ENCODE results near the gene IL1RAPL1. TPM values are rescaled to one million over a fixed set of nuclear protein-coding genes. Genes with fewer than 3 reads are reported as not detected.

Gene IL1RAPL1
- total RNA-seq, 1 donor from 2014 or later = 0.16 TPM

- Mint-ChIP-seq H3K4me3 (ENCODE audit: unreplicated experiment) (no peak overlapping the region), H3K27me3 (ENCODE audit: low read depth, unreplicated experiment) (no peaks in the 10 kb centered on the region), H3K27ac (ENCODE audit: unreplicated experiment) (peak overlapping the region; percentile 88), H3K4me1 (ENCODE audit: low read depth, unreplicated experiment) (peaks cover 25% of the 10 kb centered on the region), H3K9me3 (ENCODE audit: unreplicated experiment) (peaks cover 1% of the 10 kb centered on the region), H3K36me3 (ENCODE audit: low read depth, unreplicated experiment) (no peaks in the 10 kb centered on the region)
- no peaks in the 10 kb centered on the region for H3K9me3 ChIP-seq (ENCODE audit: insufficient read depth, low read depth, low read length)
- no peak for TF ChIP-seq EZH2 (IDR thresholded peaks at IDR 0.05; ENCODE audit: insufficient read depth, low read length)
- no peak for TF ChIP-seq CTCF (IDR thresholded peaks at IDR 0.05; ENCODE audit: insufficient read depth, low read depth, low read length)
- no peak overlapping the region for H3K4me3 ChIP-seq (ENCODE audit: insufficient read depth, low read depth, low read length)
- H2AFZ ChIP-seq (ENCODE audit: low read depth, low read length) = no peak overlapping the region
- DNase-seq (ENCODE audit: low read depth) (peak; percentile 64), FAIRE-seq (no peak)
- peaks cover 26% of the 10 kb centered on the region for H3K4me1 ChIP-seq (ENCODE audit: insufficient read depth, low read length)
- H3K79me2 ChIP-seq (ENCODE audit: insufficient read depth, low read length) = no peaks in the 10 kb centered on the region
- peak overlapping the region; percentile 73 for H3K9ac ChIP-seq (ENCODE audit: low read length)
- H3K27ac ChIP-seq (ENCODE audit: low read depth, low read length) = peak overlapping the region; percentile 89
- H4K20me1 ChIP-seq (ENCODE audit: insufficient read depth, low read length) = no peaks in the 10 kb centered on the region
- peak overlapping the region; percentile 68 for H3K4me2 ChIP-seq (ENCODE audit: low read length)
- no peaks in the 10 kb centered on the region for H3K36me3 ChIP-seq (ENCODE audit: insufficient read depth, low read length)
- no peaks in the 10 kb centered on the region for H3K27me3 ChIP-seq (ENCODE audit: insufficient read depth, low read length)
Observed at GRCh38 chrX:29662101-29662500, 1074.9 kb downstream of the IL1RAPL1 start.

GRCh38 chrX:29662759-29663503, 1075.7 kb downstream of the IL1RAPL1 start:
- Histone ChIP-seq H3K27me3 (ENCODE audit: insufficient read depth, low read length) (no peaks in the 10 kb centered on the region), H3K27ac (ENCODE audit: low read depth, low read length) (peak overlapping the region; percentile 89), H3K4me1 (ENCODE audit: insufficient read depth, low read length) (peaks cover 26% of the 10 kb centered on the region), H3K4me3 (ENCODE audit: insufficient read depth, low read depth, low read length) (peak overlapping the region; percentile 7), H3K9ac (ENCODE audit: low read length) (peak overlapping the region; percentile 54), H4K20me1 (ENCODE audit: insufficient read depth, low read length) (no peaks in the 10 kb centered on the region), H3K79me2 (ENCODE audit: insufficient read depth, low read length) (no peaks in the 10 kb centered on the region), H3K9me3 (ENCODE audit: insufficient read depth, low read depth, low read length) (no peaks in the 10 kb centered on the region), H3K36me3 (ENCODE audit: insufficient read depth, low read length) (no peaks in the 10 kb centered on the region), H3K4me2 (ENCODE audit: low read length) (peak overlapping the region; percentile 68), H2AFZ (ENCODE audit: low read depth, low read length) (no peak overlapping the region)
- peaks cover 1% of the 10 kb centered on the region for H3K9me3 Mint-ChIP-seq (ENCODE audit: unreplicated experiment)
- H3K4me1 Mint-ChIP-seq (ENCODE audit: low read depth, unreplicated experiment) = peaks cover 25% of the 10 kb centered on the region
- DNase-seq (ENCODE audit: low read depth) (peak; percentile 96), FAIRE-seq (peak; percentile 100)
- H3K27ac Mint-ChIP-seq (ENCODE audit: unreplicated experiment) = peak overlapping the region; percentile 87
- no peaks in the 10 kb centered on the region for H3K27me3 Mint-ChIP-seq (ENCODE audit: low read depth, unreplicated experiment)
- H3K36me3 Mint-ChIP-seq (ENCODE audit: low read depth, unreplicated experiment) = no peaks in the 10 kb centered on the region
- peak overlapping the region; percentile 11 for H3K4me3 Mint-ChIP-seq (ENCODE audit: unreplicated experiment)
- TF ChIP-seq CTCF (IDR thresholded peaks at IDR 0.05; ENCODE audit: insufficient read depth, low read depth, low read length) (no peak), EZH2 (IDR thresholded peaks at IDR 0.05; ENCODE audit: insufficient read depth, low read length) (no peak)

GRCh38 chrX:29665532-29665931, 1078.3 kb downstream of the IL1RAPL1 start:
- Histone ChIP-seq H3K36me3 (ENCODE audit: insufficient read depth, low read length) (no peaks in the 10 kb centered on the region), H4K20me1 (ENCODE audit: insufficient read depth, low read length) (no peaks in the 10 kb centered on the region), H2AFZ (ENCODE audit: low read depth, low read length) (no peak overlapping the region), H3K4me1 (ENCODE audit: insufficient read depth, low read length) (peaks cover 26% of the 10 kb centered on the region), H3K9ac (ENCODE audit: low read length) (no peak overlapping the region), H3K79me2 (ENCODE audit: insufficient read depth, low read length) (no peaks in the 10 kb centered on the region), H3K27me3 (ENCODE audit: insufficient read depth, low read length) (no peaks in the 10 kb centered on the region), H3K9me3 (ENCODE audit: insufficient read depth, low read depth, low read length) (no peaks in the 10 kb centered on the region), H3K27ac (ENCODE audit: low read depth, low read length) (peak overlapping the region; percentile 10), H3K4me3 (ENCODE audit: insufficient read depth, low read depth, low read length) (no peak overlapping the region), H3K4me2 (ENCODE audit: low read length) (no peak overlapping the region)
- H3K9me3 Mint-ChIP-seq (ENCODE audit: unreplicated experiment) = no peaks in the 10 kb centered on the region
- DNase-seq (ENCODE audit: low read depth) (no peak), FAIRE-seq (no peak)
- peaks cover 24% of the 10 kb centered on the region for H3K4me1 Mint-ChIP-seq (ENCODE audit: low read depth, unreplicated experiment)
- H3K27me3 Mint-ChIP-seq (ENCODE audit: low read depth, unreplicated experiment) = no peaks in the 10 kb centered on the region
- no peak overlapping the region for H3K4me3 Mint-ChIP-seq (ENCODE audit: unreplicated experiment)
- H3K27ac Mint-ChIP-seq (ENCODE audit: unreplicated experiment) = no peak overlapping the region
- no peak for TF ChIP-seq EZH2 (IDR thresholded peaks at IDR 0.05; ENCODE audit: insufficient read depth, low read length)
- no peak for TF ChIP-seq CTCF (IDR thresholded peaks at IDR 0.05; ENCODE audit: insufficient read depth, low read depth, low read length)
- no peaks in the 10 kb centered on the region for H3K36me3 Mint-ChIP-seq (ENCODE audit: low read depth, unreplicated experiment)
